Esophagus mucosa (tissue), 1 donor: ENCODE results near the gene GLT1D1. TPM values are rescaled to one million over a fixed set of nuclear protein-coding genes. Genes with fewer than 3 reads are reported as not detected.
A peak's percentile ranks its signal among the peaks of the same experiment; 100 is the strongest.
"Not testable (repeated sequence)": the region's sequence is repeated elsewhere in the genome, so short reads cannot be mapped to it uniquely, and the experiment has no call there.

Experiments used
- ATAC-seq: fragments of 200-7000 bp; cut with Tn5 transposase; one replicate; pipeline ENCODE4 v1.9.1; 2020
- total RNA-seq: library from RNA; stranded (reverse); gene quantifications from one replicate; pipeline ENCODE4 v1.2.4, GENCODE V29; 2023
- donor health status: DM: yes; HTN: yes; CAD: no.

GLT1D1 gene
- total RNA-seq, result 0.64 TPM

DNA sequence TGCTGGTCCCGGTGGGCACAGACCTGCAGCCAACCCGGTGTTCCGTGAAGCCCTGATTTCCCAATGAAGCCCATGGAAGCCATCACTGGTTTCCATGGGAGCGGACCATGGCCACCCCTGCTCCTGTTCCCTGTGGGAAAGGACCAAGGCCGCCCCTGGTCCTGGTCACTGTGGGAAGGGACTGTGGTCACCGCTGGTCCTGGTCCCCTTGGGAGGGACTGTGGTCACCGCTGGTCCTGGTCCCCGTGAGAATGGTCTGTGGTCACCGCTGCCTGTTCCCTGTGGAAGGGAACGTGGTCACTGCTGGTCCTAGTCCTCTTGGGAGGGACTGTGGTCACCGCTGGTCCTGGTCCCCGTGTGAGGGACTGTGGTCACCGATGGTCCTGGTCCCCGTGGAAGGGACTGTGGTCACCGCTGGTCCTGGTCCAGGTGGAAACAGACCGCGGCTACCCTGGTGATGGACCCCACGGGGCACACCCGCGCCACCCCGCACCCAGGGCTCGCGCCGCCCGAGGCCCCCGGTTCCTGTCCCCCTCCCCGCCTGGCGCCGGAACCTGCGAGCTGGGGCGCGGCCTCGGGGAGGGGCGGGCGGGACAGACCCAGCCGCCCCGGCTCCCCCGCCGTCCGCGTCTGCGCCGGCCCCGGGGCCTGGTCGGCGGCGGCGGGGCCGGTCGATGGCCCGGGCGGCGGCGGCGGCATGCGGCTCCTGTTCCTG is at the start of gene GLT1D1:
Gene GLT1D1 (plus strand): TSS at position 594 of the 715 bp plus-strand sequence. CDS start 104 bp downstream, at position 698.
- no peak for ATAC-seq

DNA sequence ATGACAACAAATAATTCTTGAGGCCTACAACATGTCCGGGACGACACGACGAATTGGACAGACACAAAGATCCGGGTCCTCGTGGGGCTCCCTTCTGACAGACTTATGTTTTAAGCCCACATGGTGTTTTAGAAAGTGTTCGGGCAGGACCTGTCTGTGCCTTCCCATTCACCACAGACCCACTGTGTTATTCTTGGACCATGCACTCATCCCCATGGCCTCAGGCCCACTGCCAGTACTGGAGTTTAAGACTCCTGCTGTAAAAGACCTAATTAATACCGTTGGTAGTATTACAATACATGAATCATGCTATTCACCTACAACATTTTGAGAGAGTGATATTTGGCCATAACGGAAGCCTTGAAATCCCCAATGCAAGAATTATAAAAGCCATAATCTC is 49.5 kb upstream of the GLT1D1 start:
- ATAC-seq, result no peak

GRCh38 chr12:128804762-128805161 is 48.5 kb upstream of the GLT1D1 start:
- no peak for ATAC-seq

DNA sequence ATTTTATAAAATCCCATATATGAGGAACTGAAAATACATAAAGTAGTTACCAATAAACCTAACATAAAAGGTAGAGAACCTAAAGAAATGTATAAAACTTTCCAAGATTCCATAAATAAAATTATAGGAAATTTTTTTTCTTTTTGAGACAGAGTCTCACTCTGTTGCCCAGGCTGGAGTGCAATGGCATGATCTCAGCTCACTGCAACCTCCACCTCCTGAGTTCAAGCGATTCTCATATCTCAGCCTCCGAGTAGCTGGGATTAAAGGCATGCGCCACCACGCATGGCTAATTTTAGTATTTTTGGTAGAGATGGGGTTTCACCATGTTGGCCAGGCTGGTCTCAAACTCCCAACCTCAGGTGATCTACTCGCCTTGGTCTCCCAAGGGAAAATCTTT is 47.9 kb upstream of the GLT1D1 start:
- ATAC-seq, result not testable (repeated sequence)

- no peak for ATAC-seq
Observed at GRCh38 chr12:128806573-128806972, 46.7 kb upstream of the GLT1D1 start.

GRCh38 chr12:128807161-128807724 is 46.0 kb upstream of the GLT1D1 start:
- no peak for ATAC-seq

- no peak for ATAC-seq
Observed at GRCh38 chr12:128808651-128809050, 44.6 kb upstream of the GLT1D1 start.

DNA sequence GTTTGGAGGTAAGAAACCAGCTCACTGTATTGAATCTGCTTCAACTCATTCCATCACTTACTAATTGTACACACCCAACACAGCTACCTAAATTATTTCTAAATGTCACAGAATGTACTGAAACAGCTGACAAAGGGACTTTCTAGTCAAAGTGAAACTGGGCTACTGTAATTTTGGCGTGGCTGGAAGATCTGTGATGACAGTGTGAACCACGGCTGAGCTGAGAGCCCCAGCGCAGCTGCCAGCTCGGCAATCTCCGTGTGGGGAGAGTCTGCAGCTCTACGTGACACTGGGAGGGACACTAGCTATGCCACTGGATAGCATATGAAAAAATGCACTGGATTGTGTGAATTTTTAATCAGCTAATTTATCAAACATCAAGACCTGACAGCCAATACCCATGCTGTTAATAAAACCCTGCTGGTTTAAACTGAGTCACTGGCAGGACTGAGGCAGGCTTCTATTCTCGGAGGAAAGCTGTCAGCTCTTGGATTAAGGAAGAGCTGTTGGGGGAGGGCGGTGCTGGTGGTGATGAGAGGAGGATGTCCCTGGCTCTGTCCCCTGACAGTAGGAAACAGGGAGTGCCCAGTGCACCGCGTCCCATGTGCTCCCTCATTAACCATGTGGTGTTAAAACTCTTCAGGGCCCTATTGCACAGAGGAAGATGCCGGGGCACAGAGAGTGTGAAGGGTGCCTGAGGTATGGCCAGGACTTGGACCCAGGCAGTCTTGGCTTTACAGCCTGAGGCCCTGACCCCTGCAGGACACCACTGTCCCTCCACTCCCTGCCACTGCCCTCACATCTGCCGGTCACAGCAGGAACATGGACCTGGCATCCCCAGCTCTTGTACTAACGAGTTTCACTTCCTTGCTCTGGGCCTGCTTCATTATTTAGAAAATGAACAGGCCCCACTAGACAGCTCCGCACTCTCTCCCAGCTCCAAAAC is 42.8 kb upstream of the GLT1D1 start:
- ATAC-seq, result peak; percentile 47

DNA sequence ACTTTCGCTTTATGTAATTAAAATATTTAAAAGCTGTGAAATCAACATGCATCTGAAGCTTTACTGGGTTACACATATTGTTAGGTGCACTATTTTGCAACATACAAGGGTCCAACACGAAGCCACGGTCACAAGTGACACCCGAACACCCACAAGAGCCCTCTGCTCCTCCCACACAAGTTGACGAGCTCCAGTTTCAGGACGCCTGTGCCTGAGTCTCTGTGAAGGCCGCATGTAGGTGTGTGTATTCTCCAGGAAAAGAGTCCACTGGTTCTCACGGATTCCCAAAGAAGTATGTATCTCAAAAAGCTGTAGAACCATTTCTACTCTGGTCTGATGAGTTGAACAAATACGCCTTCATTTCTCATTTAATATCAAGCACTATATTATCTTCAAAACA is 41.5 kb upstream of the GLT1D1 start:
- no peak for ATAC-seq

DNA sequence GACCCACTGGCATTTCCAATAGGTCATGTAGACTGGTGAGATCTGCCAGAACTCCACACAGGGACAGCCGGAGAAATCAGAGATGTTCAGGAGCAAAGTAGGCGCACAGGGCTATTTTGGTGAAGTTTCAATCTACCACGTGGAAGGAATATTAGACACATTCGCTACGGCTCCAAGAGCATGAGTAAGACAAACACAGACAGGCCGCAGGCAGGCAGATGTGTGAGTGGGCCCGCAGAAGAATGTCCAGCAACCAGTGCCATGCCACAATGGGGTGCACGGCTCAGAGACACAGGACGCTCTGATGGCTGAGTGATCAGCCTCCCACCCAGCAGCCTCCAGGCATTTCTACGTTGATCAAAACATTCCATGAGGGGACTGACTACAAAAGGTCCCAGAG is 39.9 kb upstream of the GLT1D1 start:
- no peak for ATAC-seq

- no peak for ATAC-seq
Observed at GRCh38 chr12:128813883-128814282, 39.4 kb upstream of the GLT1D1 start.

DNA sequence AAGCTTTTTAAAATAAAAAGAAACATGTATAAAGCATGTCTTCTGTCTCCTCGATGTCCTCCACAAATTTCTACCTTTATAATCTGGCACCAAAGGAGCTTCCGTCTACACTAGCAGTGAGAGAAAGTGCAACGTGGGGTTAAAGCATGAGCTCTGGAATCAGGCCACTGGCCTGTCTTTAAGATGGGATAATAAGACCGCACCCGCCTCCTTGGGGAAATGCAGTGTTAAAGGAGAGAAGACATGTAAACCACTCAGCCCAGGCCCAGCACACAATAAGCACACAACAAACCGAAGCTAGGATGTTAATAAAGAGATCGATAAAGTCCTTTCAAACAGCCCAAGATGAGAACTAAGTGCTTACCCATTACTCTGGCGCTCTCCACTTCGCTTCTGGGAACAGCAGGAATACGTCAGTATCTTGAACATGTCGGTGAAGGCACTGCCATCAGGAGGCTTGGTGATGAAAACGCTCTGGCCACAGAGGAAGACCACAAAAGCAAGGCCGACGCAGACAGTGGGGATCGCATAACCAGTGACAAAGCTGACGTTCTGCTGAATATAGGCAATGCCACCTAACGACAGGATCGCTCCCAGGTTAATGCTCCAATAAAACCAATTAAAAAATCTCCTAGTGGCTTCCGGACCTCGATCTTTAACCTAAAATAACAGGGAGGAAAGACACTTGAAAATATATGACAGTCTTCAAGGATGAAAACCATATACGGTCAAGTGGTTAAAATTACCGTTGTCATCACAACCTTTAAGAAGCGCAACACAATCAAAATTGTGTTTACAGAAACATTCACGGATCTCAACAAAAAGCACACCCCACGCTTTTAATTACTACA is 38.6 kb upstream of the GLT1D1 start:
- no peak for ATAC-seq

DNA sequence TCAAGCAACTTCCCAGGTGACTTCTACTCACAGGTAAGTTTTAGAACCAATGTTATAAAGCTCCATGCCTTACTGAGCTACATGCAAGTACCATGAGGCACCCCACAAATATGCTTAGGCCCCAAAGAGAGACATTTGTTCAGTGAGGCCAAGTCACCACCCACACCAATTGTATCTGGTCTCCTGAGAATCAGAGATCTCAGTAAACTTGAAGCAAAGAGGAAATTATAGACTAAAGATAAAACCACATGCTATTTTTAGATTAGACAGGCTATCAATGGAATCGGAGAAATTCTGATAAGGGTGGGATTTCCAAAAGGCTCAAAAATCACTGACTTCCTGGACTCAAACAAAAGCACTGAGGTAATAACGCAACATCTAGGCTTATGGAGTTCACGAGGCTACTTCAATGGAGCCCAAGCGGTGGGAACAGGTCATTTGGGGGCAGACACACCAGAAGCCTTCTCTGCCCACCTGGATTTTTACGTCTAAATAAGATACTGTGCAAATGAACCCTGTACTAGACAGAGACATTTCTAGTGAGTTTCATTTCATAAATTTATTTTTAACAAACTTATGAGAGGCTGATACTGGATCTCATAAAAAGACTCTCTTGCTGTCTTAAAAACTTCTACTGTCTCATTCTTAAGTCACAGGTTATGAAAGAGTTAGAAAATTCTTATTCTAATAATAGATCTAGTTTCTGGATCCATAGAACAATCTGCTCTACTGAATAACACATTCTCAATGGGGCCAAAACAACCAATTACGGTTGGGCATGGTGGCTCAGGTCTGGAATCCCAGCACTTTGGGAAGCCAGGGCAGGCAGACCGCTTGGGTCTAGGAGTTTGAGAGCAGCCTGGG is 37.3 kb upstream of the GLT1D1 start:
- no peak for ATAC-seq

DNA sequence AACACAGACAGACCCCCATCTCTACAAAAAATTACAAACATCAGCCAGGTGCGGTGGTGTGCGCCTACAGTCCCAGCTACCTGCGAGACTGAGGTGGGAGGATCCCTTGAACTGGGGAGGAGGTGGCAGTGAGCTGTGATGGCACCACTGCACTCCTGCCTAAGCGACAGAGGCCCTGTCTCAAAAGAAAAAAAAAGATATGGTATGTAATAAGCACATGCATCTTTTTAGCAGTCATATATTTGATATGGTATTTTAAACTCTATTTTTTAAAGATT is 36.7 kb upstream of the GLT1D1 start:
- ATAC-seq, result no peak

DNA sequence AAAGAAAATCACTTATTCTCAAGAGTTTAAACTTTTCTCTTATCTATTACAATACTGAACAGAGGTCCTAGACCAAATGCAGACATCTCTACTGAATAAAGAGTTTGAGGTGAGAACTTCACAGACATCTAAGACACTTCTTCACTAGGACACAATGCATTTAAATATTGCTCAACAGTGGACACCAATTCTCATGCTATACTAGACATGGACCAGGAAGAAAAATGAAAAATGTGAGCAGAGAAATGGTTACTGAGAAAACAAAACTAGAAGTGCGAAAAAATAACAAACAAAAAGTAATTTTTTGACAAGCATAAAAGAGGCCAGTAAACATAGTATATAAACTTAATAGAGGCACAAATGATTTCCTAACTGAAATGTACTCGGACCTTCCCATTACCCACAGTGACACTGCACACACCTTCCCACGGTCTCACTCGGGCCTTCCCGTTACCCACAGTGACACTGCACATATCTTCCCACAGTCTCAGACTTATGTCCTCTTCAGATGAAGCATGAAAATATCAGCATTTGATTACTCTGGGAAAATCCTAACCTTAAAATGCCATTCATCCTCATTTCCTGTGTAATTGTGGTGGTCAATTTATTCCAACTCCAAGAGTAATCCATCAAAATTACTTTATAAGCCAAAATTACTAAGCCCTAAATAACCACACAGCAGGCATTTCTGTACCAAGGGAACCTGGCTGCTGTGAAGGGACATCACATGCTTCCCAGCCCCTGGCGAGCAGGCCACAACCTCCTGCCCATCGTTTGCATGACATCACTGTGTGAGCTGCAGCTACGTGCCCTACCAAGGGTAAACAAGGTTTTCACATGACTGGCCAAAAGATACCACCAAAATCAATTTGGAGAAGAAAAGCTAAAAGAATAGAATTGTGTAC is 35.9 kb upstream of the GLT1D1 start:
- no peak for ATAC-seq

GRCh38 chr12:128818065-128819022 is 34.9 kb upstream of the GLT1D1 start:
- no peak for ATAC-seq

- ATAC-seq, result no peak
Observed at GRCh38 chr12:128819293-128820144, 33.8 kb upstream of the GLT1D1 start.

DNA sequence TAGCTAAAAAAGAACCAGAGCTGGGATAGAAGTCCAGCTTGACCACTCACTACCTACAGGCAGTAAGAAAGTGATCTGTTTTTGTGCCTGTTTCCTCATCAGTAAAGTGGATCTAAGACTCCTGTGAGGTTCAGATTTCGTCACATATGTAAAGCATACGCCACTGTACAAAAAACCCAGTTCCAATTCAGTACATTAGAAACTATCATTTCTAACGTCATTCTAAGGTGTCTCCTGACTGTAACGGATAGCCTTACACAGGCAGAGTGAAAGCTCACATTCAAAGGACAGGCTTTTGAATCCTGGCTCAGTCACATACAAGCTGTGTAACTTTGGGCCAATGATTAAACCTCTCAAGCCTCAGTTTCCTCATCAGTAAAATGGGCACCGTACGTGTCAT is 33.0 kb upstream of the GLT1D1 start:
- ATAC-seq, result no peak
